Fibroblast of lung (primary cell): ENCODE measurements around the gene SESN1. TPM values are rescaled to one million over a fixed set of nuclear protein-coding genes. Genes with fewer than 3 reads are reported as not detected.
A peak's percentile ranks its signal among the peaks of the same experiment; 100 is the strongest.
"Not testable (repeated sequence)": the region's sequence is repeated elsewhere in the genome, so short reads cannot be mapped to it uniquely, and the experiment has no call there.

ENCODE experiments used
- DNase-seq, 2 donors: peaks; one replicate each; pipeline versions ENCODE4 v3.0.0 to v3.0.0-alpha.2; 2010; ENCODE audit warnings: low read depth in 2 of 2
- H2AFZ ChIP-seq: 2 replicates; pipeline ENCODE4 v1.5.1; 2012; ENCODE audit warnings: low read length, control low read depth, inconsistent platforms
- H3K27ac ChIP-seq: 2 replicates; pipeline ENCODE4 v1.5.1; 2011; ENCODE audit warnings: low read length, control low read depth; ENCODE audit not compliant: insufficient read depth
- H3K27me3 ChIP-seq: 2 replicates; pipeline ENCODE4 v1.5.1; 2011; ENCODE audit warnings: mild to moderate bottlenecking, low read length; ENCODE audit not compliant: control insufficient read depth, insufficient read depth
- H3K36me3 ChIP-seq: 2 replicates; pipeline ENCODE4 v1.5.1; 2011; ENCODE audit warnings: low read length; ENCODE audit not compliant: control insufficient read depth, insufficient read depth
- H3K4me1 ChIP-seq: 2 replicates; pipeline ENCODE4 v1.5.1; 2011; ENCODE audit warnings: low read length; ENCODE audit not compliant: control insufficient read depth, insufficient read depth; ENCODE audit errors: extremely low read depth
- H3K4me2 ChIP-seq: 2 replicates; pipeline ENCODE4 v1.5.1; 2011; ENCODE audit warnings: low read length, control low read depth; ENCODE audit not compliant: insufficient read depth; ENCODE audit errors: extremely low read depth
- H3K4me3 ChIP-seq, 4 experiments: fragments of 200-600 bp in 1 of 4; sonication (generic) in 1 of 4; replicated peaks in 1 of 4; 2 replicates each; pipeline ENCODE4 v1.5.1; 2011 to 2016; ENCODE audit warnings: low read length in 4 of 4, low read depth in 3 of 4, mild to moderate bottlenecking in 3 of 4, control low read depth in 2 of 4, inconsistent platforms in 1 of 4, mixed read lengths in 1 of 4; ENCODE audit not compliant: insufficient read depth in 1 of 4; ENCODE audit errors: control extremely low read depth in 1 of 4
- H3K79me2 ChIP-seq: 2 replicates; pipeline ENCODE4 v1.5.1; 2012; ENCODE audit warnings: mild to moderate bottlenecking, low read length, inconsistent platforms; ENCODE audit not compliant: control insufficient read depth, insufficient read depth
- H3K9ac ChIP-seq: 2 replicates; pipeline ENCODE4 v1.5.1; 2011; ENCODE audit warnings: mild to moderate bottlenecking, low read length, control low read depth; ENCODE audit not compliant: insufficient read depth
- H3K9me3 ChIP-seq: 2 replicates; pipeline ENCODE4 v1.5.1; 2012; ENCODE audit warnings: low read depth, low read length; ENCODE audit not compliant: control insufficient read depth, insufficient read depth
- H4K20me1 ChIP-seq: 2 replicates; pipeline ENCODE4 v1.5.1; 2011; ENCODE audit warnings: low read length; ENCODE audit not compliant: control insufficient read depth, insufficient read depth; ENCODE audit errors: extremely low read depth
- CTCF ChIP-seq, 2 donors: IDR thresholded peaks in 1 of 2; conservative IDR thresholded peaks in 1 of 2; 1 replicate in 1 of 2; 2 replicates in 1 of 2; pipeline ENCODE4 v1.5.1; 2011 to 2012; ENCODE audit warnings: low read length in 2 of 2, control low read depth in 1 of 2, inconsistent platforms in 1 of 2, low read depth in 1 of 2, mild to moderate bottlenecking in 1 of 2
- EZH2 ChIP-seq: IDR thresholded peaks from 2 replicates; pipeline ENCODE4 v1.5.1; 2012; ENCODE audit warnings: low read length, control low read depth, mild to moderate bottlenecking; ENCODE audit errors: missing control alignments
- polyA plus RNA-seq, 2 donors: library from polyadenylated mRNA; depleted of rRNA in 1 of 2; stranded (reverse) in 1 of 2; unstranded in 1 of 2; fragments of >200 nt; gene quantifications; 2 replicates each; pipeline ENCODE4 v1.2.1, GENCODE V29; 2011 to 2012; ENCODE audit warnings: missing spikeins in 1 of 2
- total RNA-seq: library from RNA; depleted of rRNA; stranded (reverse); fragments of >200 nt; gene quantifications from 2 replicates; pipeline ENCODE4 v1.2.1, GENCODE V29; 2014

Gene SESN1
- total and polyA plus RNA-seq, 2 donors (not counting 1 experiment from before 2014, with no cell fraction given) = 16.7 to 34.5 TPM

GRCh38 chr6:108983151-108983550 is 111.5 kb downstream of the SESN1 start:
- H3K27me3 ChIP-seq = no peaks in the 10 kb centered on the region
- no peak overlapping the region for H3K4me3 ChIP-seq
- peak in 1 of 2 donors; percentile 36 for DNase-seq
- H3K79me2 ChIP-seq = no peaks in the 10 kb centered on the region
- H2AFZ ChIP-seq = no peak overlapping the region
- H3K9me3 ChIP-seq = no peaks in the 10 kb centered on the region
- no peaks in the 10 kb centered on the region for H4K20me1 ChIP-seq
- H3K27ac ChIP-seq = no peak overlapping the region
- no peak overlapping the region for H3K9ac ChIP-seq
- H3K36me3 ChIP-seq = peaks cover under 1% of the 10 kb centered on the region
- no peaks in the 10 kb centered on the region for H3K4me1 ChIP-seq
- H3K4me2 ChIP-seq = no peak overlapping the region
- TF ChIP-seq CTCF (conservative IDR thresholded peaks at IDR 0.05 in 1 of 2, IDR thresholded peaks at IDR 0.05 in 1 of 2; ENCODE audit: low read depth in 1 of 2, low read length in 2 of 2) = no peak
- TF ChIP-seq EZH2 = no peak

DNA sequence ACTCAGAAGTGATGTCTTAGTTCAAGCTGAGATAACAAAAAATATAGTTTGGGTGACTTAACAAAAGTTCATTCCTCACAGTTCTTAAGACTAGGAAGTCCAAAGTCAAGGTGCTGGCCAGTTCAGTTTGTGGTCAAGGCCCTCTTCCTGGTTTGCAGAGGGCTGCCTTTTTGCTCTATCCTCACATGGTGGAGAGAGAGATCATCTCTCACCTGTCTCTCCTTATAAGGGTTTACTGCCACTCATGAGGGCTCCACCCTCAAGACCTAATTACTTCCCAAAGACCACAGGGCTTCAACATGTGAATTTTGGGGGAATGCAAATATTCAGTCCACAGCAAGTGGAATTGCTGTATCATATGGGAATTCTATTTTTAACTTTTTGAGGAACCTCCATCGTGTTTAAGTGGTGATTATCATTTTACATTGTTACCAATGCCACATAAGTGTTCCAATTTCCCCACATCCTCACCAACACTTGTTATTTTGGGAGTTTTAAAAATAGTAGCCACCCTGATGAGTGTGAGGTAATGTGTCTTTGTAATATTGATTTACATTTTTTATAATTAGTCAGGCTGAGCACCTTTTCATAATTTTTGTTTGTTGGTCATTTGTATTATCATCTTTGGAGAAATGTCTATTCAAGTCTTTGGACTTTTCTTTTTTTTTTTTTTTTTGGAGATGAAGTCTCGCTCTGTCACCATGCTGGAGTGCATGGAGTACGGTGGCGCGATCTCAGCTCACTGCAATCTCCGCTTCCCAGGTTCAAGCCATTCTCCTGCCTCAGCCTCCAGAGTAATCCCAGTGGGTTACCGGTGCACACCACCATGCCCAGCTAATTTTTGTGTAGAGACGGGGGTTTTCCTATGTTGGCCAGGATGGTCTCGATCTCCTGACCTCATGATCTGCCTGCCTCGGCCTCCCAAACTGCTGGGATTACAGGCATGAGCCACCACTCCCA is 112.2 kb downstream of the SESN1 start:
- no peaks in the 10 kb centered on the region for H3K4me1 ChIP-seq
- no peak overlapping the region for H3K27ac ChIP-seq
- no peak overlapping the region for H3K9ac ChIP-seq
- DNase-seq = no peak
- H3K4me2 ChIP-seq = no peak overlapping the region
- TF ChIP-seq CTCF (conservative IDR thresholded peaks at IDR 0.05 in 1 of 2, IDR thresholded peaks at IDR 0.05 in 1 of 2; ENCODE audit: low read depth in 1 of 2, low read length in 2 of 2) = no peak
- TF ChIP-seq EZH2 = no peak
- no peak overlapping the region for H2AFZ ChIP-seq
- H3K27me3 ChIP-seq = no peaks in the 10 kb centered on the region
- H3K79me2 ChIP-seq = no peaks in the 10 kb centered on the region
- no peaks in the 10 kb centered on the region for H3K36me3 ChIP-seq
- H3K9me3 ChIP-seq = no peaks in the 10 kb centered on the region
- no peak overlapping the region for H3K4me3 ChIP-seq
- no peaks in the 10 kb centered on the region for H4K20me1 ChIP-seq

DNA sequence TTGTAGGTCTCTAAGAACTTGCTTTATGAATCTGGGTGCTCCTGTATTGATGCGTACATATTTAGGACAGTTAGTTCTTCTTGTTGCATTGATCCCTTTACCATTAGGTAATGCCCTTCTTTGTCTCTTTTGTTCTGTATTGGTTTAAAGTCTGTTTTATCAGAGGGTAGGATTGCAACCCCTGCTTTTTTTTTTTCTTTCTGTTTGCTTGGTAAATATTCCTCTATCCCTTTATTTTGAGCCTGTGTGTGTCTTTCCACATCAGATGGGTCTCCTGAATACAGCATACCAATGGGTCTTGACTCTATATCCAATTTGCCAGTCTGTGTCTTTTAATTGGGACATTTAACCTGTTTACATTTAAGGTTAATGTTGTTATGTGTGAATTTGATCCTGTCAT is 116.0 kb downstream of the SESN1 start:
- H3K36me3 ChIP-seq, H3K27ac ChIP-seq, DNase-seq, H3K27me3 ChIP-seq, H3K4me2 ChIP-seq, H3K9ac ChIP-seq, H3K4me1 ChIP-seq, H4K20me1 ChIP-seq, H3K79me2 ChIP-seq, H3K4me3 ChIP-seq, H2AFZ ChIP-seq, H3K9me3 ChIP-seq: not testable (repeated sequence)
